Astrocyte (in vitro differentiated cells and primary cell): Measurements from ENCODE around the gene OR6Q1. TPM values are rescaled to one million over a fixed set of nuclear protein-coding genes. Genes with fewer than 3 reads are reported as not detected.

Experiments
- DNase-seq: peaks from one replicate; pipeline ENCODE4 v3.0.0-alpha.2; 2010; ENCODE audit warnings: low read depth
- FAIRE-seq: peaks from 2 replicates; lab custom pipeline; 2011; peaks lifted over from hg19 to GRCh38; lab: Jason Lieb, UNC
- H2AFZ ChIP-seq: 2 replicates; pipeline ENCODE4 v1.6.0; 2012; ENCODE audit warnings: low read depth, low read length, inconsistent platforms
- H3K27ac ChIP-seq: 2 replicates; pipeline ENCODE4 v1.5.1; 2011; ENCODE audit warnings: low read depth, low read length, inconsistent platforms
- H3K27me3 ChIP-seq: 2 replicates; pipeline ENCODE4 v1.6.0; 2011; ENCODE audit warnings: low read length, inconsistent platforms; ENCODE audit not compliant: insufficient read depth
- H3K36me3 ChIP-seq: 2 replicates; pipeline ENCODE4 v1.5.1; 2011; ENCODE audit warnings: low read length, inconsistent platforms; ENCODE audit not compliant: insufficient read depth
- H3K4me1 ChIP-seq: 2 replicates; pipeline ENCODE4 v1.5.1; 2011; ENCODE audit warnings: low read length, inconsistent platforms; ENCODE audit not compliant: insufficient read depth
- H3K4me2 ChIP-seq: 2 replicates; pipeline ENCODE4 v1.6.0; 2012; ENCODE audit warnings: low read length, inconsistent platforms
- H3K4me3 ChIP-seq: 2 replicates; pipeline ENCODE4 v1.5.1; 2011; ENCODE audit warnings: low read depth, mild to moderate bottlenecking, low read length, inconsistent platforms; ENCODE audit not compliant: insufficient read depth
- H3K79me2 ChIP-seq: 2 replicates; pipeline ENCODE4 v1.6.0; 2012; ENCODE audit warnings: mild to moderate bottlenecking, low read length, inconsistent platforms; ENCODE audit not compliant: insufficient read depth
- H3K9ac ChIP-seq: 2 replicates; pipeline ENCODE4 v1.6.0; 2012; ENCODE audit warnings: mild to moderate bottlenecking, low read length, inconsistent platforms
- H3K9me3 ChIP-seq: 2 replicates; pipeline ENCODE4 v1.5.1; 2012; ENCODE audit warnings: low read depth, mild to moderate bottlenecking, low read length, inconsistent platforms; ENCODE audit not compliant: insufficient read depth
- H4K20me1 ChIP-seq: 2 replicates; pipeline ENCODE4 v1.6.0; 2012; ENCODE audit warnings: low read length, inconsistent platforms; ENCODE audit not compliant: insufficient read depth
- H3K27ac Mint-ChIP-seq: one replicate; pipeline ENCODE4 v1.8.0; 2021; ENCODE audit warnings: mild to moderate bottlenecking, mixed read lengths; ENCODE audit not compliant: unreplicated experiment
- H3K27me3 Mint-ChIP-seq: one replicate; pipeline ENCODE4 v1.8.0; 2021; ENCODE audit warnings: low read depth, mixed read lengths; ENCODE audit not compliant: unreplicated experiment
- H3K36me3 Mint-ChIP-seq: one replicate; pipeline ENCODE4 v1.8.0; 2021; ENCODE audit warnings: low read depth, mixed read lengths; ENCODE audit not compliant: unreplicated experiment
- H3K4me1 Mint-ChIP-seq: one replicate; pipeline ENCODE4 v1.8.0; 2021; ENCODE audit warnings: low read depth, mixed read lengths; ENCODE audit not compliant: unreplicated experiment
- H3K4me3 Mint-ChIP-seq: one replicate; pipeline ENCODE4 v1.8.0; 2021; ENCODE audit warnings: mild to moderate bottlenecking, moderate library complexity, mixed read lengths; ENCODE audit not compliant: unreplicated experiment
- H3K9me3 Mint-ChIP-seq: one replicate; pipeline ENCODE4 v1.8.0; 2021; ENCODE audit warnings: mild to moderate bottlenecking, mixed read lengths; ENCODE audit not compliant: unreplicated experiment
- EZH2 ChIP-seq: IDR thresholded peaks from 2 replicates; pipeline ENCODE4 v1.6.1; 2012; ENCODE audit warnings: mild to moderate bottlenecking, low read length, inconsistent platforms; ENCODE audit not compliant: insufficient read depth
- total RNA-seq: library from RNA; stranded (reverse); gene quantifications from 2 replicates; pipeline ENCODE4 v1.2.1, GENCODE V29; 2021
- TF ChIP-seq, protein P1 (sequence below): IDR thresholded peaks from 2 replicates; pipeline ENCODE4 v1.5.1; 2011; ENCODE audit warnings: low read depth, mild to moderate bottlenecking, inconsistent platforms, low read length, moderate library complexity; ENCODE audit not compliant: insufficient read depth

OR6Q1 gene
- total RNA-seq, 1 donor from 2014 or later, result not detected

DNA sequence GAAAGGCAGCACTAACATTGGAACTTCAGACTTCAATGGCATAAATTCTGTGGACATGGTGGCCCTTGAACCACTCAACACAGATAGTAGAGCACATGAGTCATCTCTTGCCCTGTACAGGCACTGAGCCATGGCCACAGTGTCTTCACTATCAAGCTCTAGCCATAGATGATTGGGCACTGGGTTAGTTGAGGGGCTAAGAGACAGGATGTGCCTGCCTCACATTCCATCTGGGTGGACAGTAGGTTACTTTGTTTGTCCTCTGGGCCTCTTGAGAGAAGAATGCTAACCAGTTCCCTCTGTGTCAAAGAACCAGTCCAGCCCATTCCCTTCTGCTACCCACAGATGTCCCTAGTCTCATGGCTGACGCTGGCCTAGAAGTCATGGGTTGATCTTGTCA lies 39.8 kb downstream of the OR6Q1 start:
- Histone ChIP-seq H3K27ac (no peak overlapping the region), H4K20me1 (no peaks in the 10 kb centered on the region), H3K4me1 (no peaks in the 10 kb centered on the region), H3K36me3 (no peaks in the 10 kb centered on the region), H3K4me3 (no peak overlapping the region), H3K79me2 (no peaks in the 10 kb centered on the region), H3K27me3 (no peaks in the 10 kb centered on the region), H3K4me2 (no peak overlapping the region), H2AFZ (no peak overlapping the region), H3K9me3 (no peaks in the 10 kb centered on the region), H3K9ac (no peak overlapping the region)
- Mint-ChIP-seq H3K27me3 (peaks cover 4% of the 10 kb centered on the region), H3K27ac (no peak overlapping the region), H3K4me3 (no peak overlapping the region), H3K9me3 (peaks cover 6% of the 10 kb centered on the region), H3K36me3 (no peaks in the 10 kb centered on the region), H3K4me1 (no peaks in the 10 kb centered on the region)
- TF ChIP-seq EZH2, result no peak
- TF ChIP-seq, protein P1, sequence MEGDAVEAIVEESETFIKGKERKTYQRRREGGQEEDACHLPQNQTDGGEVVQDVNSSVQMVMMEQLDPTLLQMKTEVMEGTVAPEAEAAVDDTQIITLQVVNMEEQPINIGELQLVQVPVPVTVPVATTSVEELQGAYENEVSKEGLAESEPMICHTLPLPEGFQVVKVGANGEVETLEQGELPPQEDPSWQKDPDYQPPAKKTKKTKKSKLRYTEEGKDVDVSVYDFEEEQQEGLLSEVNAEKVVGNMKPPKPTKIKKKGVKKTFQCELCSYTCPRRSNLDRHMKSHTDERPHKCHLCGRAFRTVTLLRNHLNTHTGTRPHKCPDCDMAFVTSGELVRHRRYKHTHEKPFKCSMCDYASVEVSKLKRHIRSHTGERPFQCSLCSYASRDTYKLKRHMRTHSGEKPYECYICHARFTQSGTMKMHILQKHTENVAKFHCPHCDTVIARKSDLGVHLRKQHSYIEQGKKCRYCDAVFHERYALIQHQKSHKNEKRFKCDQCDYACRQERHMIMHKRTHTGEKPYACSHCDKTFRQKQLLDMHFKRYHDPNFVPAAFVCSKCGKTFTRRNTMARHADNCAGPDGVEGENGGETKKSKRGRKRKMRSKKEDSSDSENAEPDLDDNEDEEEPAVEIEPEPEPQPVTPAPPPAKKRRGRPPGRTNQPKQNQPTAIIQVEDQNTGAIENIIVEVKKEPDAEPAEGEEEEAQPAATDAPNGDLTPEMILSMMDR, result no peak
- DNase-seq (no peak), FAIRE-seq (no peak)

DNA sequence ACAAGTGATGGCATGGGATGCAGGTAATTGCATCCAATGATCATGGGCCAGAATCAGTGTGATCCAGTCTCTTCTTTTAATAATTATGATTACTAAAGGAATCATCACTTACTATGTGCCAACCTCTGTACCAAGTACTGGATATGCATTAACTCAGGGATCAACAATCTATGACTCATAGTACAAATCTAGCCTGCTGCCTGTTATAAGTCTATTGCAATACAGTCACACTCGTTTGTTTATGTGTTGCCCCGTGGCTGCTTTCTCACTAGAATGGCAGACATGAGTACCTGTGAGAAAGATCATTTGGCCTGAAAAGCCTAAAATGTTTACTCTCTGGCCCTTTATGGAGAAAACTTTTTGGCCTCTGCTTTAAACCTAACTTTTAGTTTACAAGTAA lies 45.0 kb downstream of the OR6Q1 start:
- Histone ChIP-seq H4K20me1 (no peaks in the 10 kb centered on the region), H3K4me3 (no peak overlapping the region), H3K27me3 (no peaks in the 10 kb centered on the region), H3K9ac (no peak overlapping the region), H3K36me3 (no peaks in the 10 kb centered on the region), H3K27ac (no peak overlapping the region), H3K4me1 (no peaks in the 10 kb centered on the region), H2AFZ (no peak overlapping the region), H3K9me3 (no peaks in the 10 kb centered on the region), H3K4me2 (no peak overlapping the region), H3K79me2 (no peaks in the 10 kb centered on the region)
- Mint-ChIP-seq H3K27ac (no peak overlapping the region), H3K27me3 (peaks cover 4% of the 10 kb centered on the region), H3K9me3 (peaks cover 6% of the 10 kb centered on the region), H3K4me3 (no peak overlapping the region), H3K4me1 (no peaks in the 10 kb centered on the region), H3K36me3 (no peaks in the 10 kb centered on the region)
- DNase-seq (peak; percentile 41), FAIRE-seq (no peak)
- TF ChIP-seq EZH2, result no peak
- TF ChIP-seq, protein P1, result no peak

Other genes starting within 250 kb of the OR6Q1 start
- not detected in 2 replicates for gene OR9Q1, start 7.1 kb upstream of the OR6Q1 start, total RNA-seq
- gene OR9I1, start 94.6 kb downstream of the OR6Q1 start, total RNA-seq, result not detected in 2 replicates
- gene OR9Q2, start 158.1 kb downstream of the OR6Q1 start, total RNA-seq, result not detected in 2 replicates
- gene OR1S2, start 173.2 kb downstream of the OR6Q1 start, total RNA-seq, result not detected in 2 replicates
- gene OR1S1, start 181.8 kb downstream of the OR6Q1 start, total RNA-seq, result not detected in 2 replicates
- gene OR10Q1, start 198.0 kb downstream of the OR6Q1 start, total RNA-seq, result not detected in 2 replicates
- gene OR10W1, start 237.3 kb downstream of the OR6Q1 start, total RNA-seq, result not detected in 2 replicates